ENCODE data around the gene PNRC2. TPM values are rescaled to one million over a fixed set of nuclear protein-coding genes. Genes with fewer than 3 reads are reported as not detected.
A peak's percentile ranks its signal among the peaks of the same experiment; 100 is the strongest.

The PNRC2 gene
- total RNA-seq: 66.3 and 74.9 TPM in 2 replicates

DNA sequence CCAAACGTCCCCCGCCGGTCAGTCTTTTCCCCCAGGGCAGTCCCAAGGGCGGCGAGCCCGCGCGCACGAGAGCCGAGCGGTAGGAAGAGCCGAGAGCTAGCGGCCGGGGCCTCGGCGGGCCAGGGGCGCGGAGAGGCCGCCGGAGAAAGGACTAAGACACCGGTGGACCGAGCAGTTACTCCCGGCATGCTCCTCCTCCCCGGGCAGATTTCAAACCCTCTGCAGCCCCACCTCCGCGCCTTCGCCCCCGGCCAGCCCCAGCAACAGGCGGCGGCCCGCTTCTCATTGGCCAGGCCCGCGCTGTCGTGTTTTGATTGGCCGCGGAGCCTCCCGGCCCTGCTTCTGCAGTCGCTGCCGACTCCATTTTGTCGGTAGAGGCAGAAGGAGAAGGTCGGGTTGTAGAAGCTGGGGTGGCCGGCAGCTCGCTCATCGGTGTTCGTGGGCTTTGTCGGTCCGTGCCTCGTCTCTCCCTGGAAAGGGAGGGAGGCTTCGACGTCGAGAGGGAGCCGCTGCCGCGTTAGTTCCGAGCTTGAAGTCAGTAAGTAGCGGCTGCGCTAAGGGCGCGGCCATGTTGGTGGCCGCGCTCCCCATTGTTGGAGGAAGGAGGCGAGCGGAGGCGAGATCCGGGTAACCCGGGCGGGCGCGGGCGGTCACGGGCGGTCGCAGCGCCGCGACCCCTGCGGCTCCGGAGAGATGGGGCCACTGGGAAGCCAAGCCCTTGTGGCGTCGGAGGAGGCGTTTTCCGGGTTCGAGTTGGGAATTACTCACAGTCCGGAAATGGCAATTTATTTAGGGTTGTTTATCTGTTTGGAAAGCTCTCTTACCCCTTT is at the start of gene PNRC2:
PNRC2 (plus strand) TSS at position 368 of the 830 bp plus-strand sequence. CDS start 1,630 bp downstream, outside the sequence.
- peak within 1 kb of the TSS; percentile 99 for H3K27ac ChIP-seq (ENCODE audit: low read depth, low read length)
- H3K36me3 ChIP-seq (ENCODE audit: insufficient read depth, low read length): peaks cover 23% of the 10 kb centered on the region
- peak within 1 kb of the TSS; percentile 87 for H2AFZ ChIP-seq (ENCODE audit: low read length)
- peak within 1 kb of the TSS; percentile 89 for H3K4me2 ChIP-seq (ENCODE audit: insufficient read depth, low read length)
- H3K4me1 ChIP-seq (ENCODE audit: insufficient read depth, low read length): peaks cover 17% of the 10 kb centered on the region
- no peaks in the 10 kb centered on the region for H3K27me3 ChIP-seq (ENCODE audit: insufficient read depth, low read length)
- peaks cover 10% of the 10 kb centered on the region for H4K20me1 ChIP-seq (ENCODE audit: insufficient read depth, low read length)
- H3K9me3 ChIP-seq (ENCODE audit: low read depth, low read length): no peaks in the 10 kb centered on the region
- peak; percentile 99 for DNase-seq (ENCODE audit: insufficient read length, low spot score, missing footprints)
- H3K79me2 ChIP-seq (ENCODE audit: insufficient read depth, low read length): peaks cover 24% of the 10 kb centered on the region
- TF ChIP-seq, protein P1, sequence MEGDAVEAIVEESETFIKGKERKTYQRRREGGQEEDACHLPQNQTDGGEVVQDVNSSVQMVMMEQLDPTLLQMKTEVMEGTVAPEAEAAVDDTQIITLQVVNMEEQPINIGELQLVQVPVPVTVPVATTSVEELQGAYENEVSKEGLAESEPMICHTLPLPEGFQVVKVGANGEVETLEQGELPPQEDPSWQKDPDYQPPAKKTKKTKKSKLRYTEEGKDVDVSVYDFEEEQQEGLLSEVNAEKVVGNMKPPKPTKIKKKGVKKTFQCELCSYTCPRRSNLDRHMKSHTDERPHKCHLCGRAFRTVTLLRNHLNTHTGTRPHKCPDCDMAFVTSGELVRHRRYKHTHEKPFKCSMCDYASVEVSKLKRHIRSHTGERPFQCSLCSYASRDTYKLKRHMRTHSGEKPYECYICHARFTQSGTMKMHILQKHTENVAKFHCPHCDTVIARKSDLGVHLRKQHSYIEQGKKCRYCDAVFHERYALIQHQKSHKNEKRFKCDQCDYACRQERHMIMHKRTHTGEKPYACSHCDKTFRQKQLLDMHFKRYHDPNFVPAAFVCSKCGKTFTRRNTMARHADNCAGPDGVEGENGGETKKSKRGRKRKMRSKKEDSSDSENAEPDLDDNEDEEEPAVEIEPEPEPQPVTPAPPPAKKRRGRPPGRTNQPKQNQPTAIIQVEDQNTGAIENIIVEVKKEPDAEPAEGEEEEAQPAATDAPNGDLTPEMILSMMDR (IDR thresholded peaks at IDR 0.05; ENCODE audit: extremely low read depth, low read depth, low read length): no peak
- peak within 1 kb of the TSS; percentile 98 for H3K4me3 ChIP-seq (ENCODE audit: insufficient read depth, low read length)

- H3K27me3 ChIP-seq (ENCODE audit: insufficient read depth, low read length): peaks cover 10% of the 10 kb centered on the region
- TF ChIP-seq, protein P1 (IDR thresholded peaks at IDR 0.05; ENCODE audit: extremely low read depth, low read depth, low read length): no peak
- H3K79me2 ChIP-seq (ENCODE audit: insufficient read depth, low read length): no peaks in the 10 kb centered on the region
These were observed 49.5 kb upstream of the PNRC2 start for GRCh38 chr1:23910144-23910543.

GRCh38 chr1:23910553-23911246 is 48.9 kb upstream of the PNRC2 start:
- no peak overlapping the region for H3K4me3 ChIP-seq (ENCODE audit: insufficient read depth, low read length)
- H3K36me3 ChIP-seq (ENCODE audit: insufficient read depth, low read length): no peaks in the 10 kb centered on the region
- H3K79me2 ChIP-seq (ENCODE audit: insufficient read depth, low read length): no peaks in the 10 kb centered on the region
- H3K4me1 ChIP-seq (ENCODE audit: insufficient read depth, low read length): no peaks in the 10 kb centered on the region
- no peak overlapping the region for H2AFZ ChIP-seq (ENCODE audit: low read length)
- H3K9me3 ChIP-seq (ENCODE audit: low read depth, low read length): peaks cover 2% of the 10 kb centered on the region
- no peak overlapping the region for H3K4me2 ChIP-seq (ENCODE audit: insufficient read depth, low read length)
- TF ChIP-seq, protein P1 (IDR thresholded peaks at IDR 0.05; ENCODE audit: extremely low read depth, low read depth, low read length): no peak
- no peak for DNase-seq (ENCODE audit: insufficient read length, low spot score, missing footprints)
- H3K27ac ChIP-seq (ENCODE audit: low read depth, low read length): no peak overlapping the region
- no peaks in the 10 kb centered on the region for H4K20me1 ChIP-seq (ENCODE audit: insufficient read depth, low read length)
- peaks cover 10% of the 10 kb centered on the region for H3K27me3 ChIP-seq (ENCODE audit: insufficient read depth, low read length)

More at GRCh38 chr1:23910144-23910543, 49.5 kb upstream of the PNRC2 start:
- H3K4me2 ChIP-seq (ENCODE audit: insufficient read depth, low read length): no peak overlapping the region
- peaks cover 2% of the 10 kb centered on the region for H3K9me3 ChIP-seq (ENCODE audit: low read depth, low read length)
- DNase-seq (ENCODE audit: insufficient read length, low spot score, missing footprints): no peak
- no peak overlapping the region for H2AFZ ChIP-seq (ENCODE audit: low read length)
- no peaks in the 10 kb centered on the region for H3K36me3 ChIP-seq (ENCODE audit: insufficient read depth, low read length)
- no peak overlapping the region for H3K4me3 ChIP-seq (ENCODE audit: insufficient read depth, low read length)
- H3K27ac ChIP-seq (ENCODE audit: low read depth, low read length): no peak overlapping the region
- H3K4me1 ChIP-seq (ENCODE audit: insufficient read depth, low read length): no peaks in the 10 kb centered on the region
- no peaks in the 10 kb centered on the region for H4K20me1 ChIP-seq (ENCODE audit: insufficient read depth, low read length)

- H3K27me3 ChIP-seq (ENCODE audit: insufficient read depth, low read length): peaks cover 4% of the 10 kb centered on the region
- DNase-seq (ENCODE audit: insufficient read length, low spot score, missing footprints): no peak
- H3K4me2 ChIP-seq (ENCODE audit: insufficient read depth, low read length): no peak overlapping the region
- H3K79me2 ChIP-seq (ENCODE audit: insufficient read depth, low read length): no peaks in the 10 kb centered on the region
- no peak overlapping the region for H3K4me3 ChIP-seq (ENCODE audit: insufficient read depth, low read length)
- H2AFZ ChIP-seq (ENCODE audit: low read length): no peak overlapping the region
- H3K4me1 ChIP-seq (ENCODE audit: insufficient read depth, low read length): no peaks in the 10 kb centered on the region
- TF ChIP-seq, protein P1 (IDR thresholded peaks at IDR 0.05; ENCODE audit: extremely low read depth, low read depth, low read length): no peak
- H3K27ac ChIP-seq (ENCODE audit: low read depth, low read length): no peak overlapping the region
- no peaks in the 10 kb centered on the region for H4K20me1 ChIP-seq (ENCODE audit: insufficient read depth, low read length)
- H3K9me3 ChIP-seq (ENCODE audit: low read depth, low read length): peaks cover 2% of the 10 kb centered on the region
- no peaks in the 10 kb centered on the region for H3K36me3 ChIP-seq (ENCODE audit: insufficient read depth, low read length)
These were observed 47.7 kb upstream of the PNRC2 start for GRCh38 chr1:23911921-23912320.

All from osteoblast (primary cell).